GM12874 (cell line): ENCODE data around the gene CFAP107.
"Not testable (repeated sequence)": the region's sequence is repeated elsewhere in the genome, so short reads cannot be mapped to it uniquely, and the experiment has no call there.

ENCODE experiments used
- CTCF ChIP-seq: IDR thresholded peaks from 2 replicates; pipeline ENCODE4 v1.5.1; 2011; ENCODE audit warnings: low read depth, mild to moderate bottlenecking, control low read depth, low read length, moderate library complexity; ENCODE audit not compliant: insufficient read depth

CFAP107 gene

GRCh38 chr1:12778907-12779306 lies 32.9 kb downstream of the CFAP107 start:
- no peak for TF ChIP-seq CTCF

GRCh38 chr1:12791097-12791496 lies 45.1 kb downstream of the CFAP107 start, which contains the start of gene PRAMEF1:
Gene PRAMEF1, plus strand, starts transcription at chr1:12791397. Its CDS starts 1,831 bp downstream, at chr1:12793228.
- not testable (repeated sequence) for TF ChIP-seq CTCF

GRCh38 chr1:12798911-12799310 lies 52.9 kb downstream of the CFAP107 start:
- TF ChIP-seq CTCF = no peak

- no peak for TF ChIP-seq CTCF
These were observed 53.7 kb downstream of the CFAP107 start for GRCh38 chr1:12799730-12800129.

- TF ChIP-seq CTCF = no peak
These were observed 63.9 kb downstream of the CFAP107 start for GRCh38 chr1:12809933-12810332.

- no peak for TF ChIP-seq CTCF
These were observed 64.8 kb downstream of the CFAP107 start for GRCh38 chr1:12810691-12811408.

- TF ChIP-seq CTCF = no peak
These were observed 65.4 kb downstream of the CFAP107 start for GRCh38 chr1:12811409-12811784.
